ENCODE results near the gene TMEM145.

- TF ChIP-seq CTCF (conservative IDR thresholded peaks at IDR 0.05; ENCODE audit: low read length) (no peak), EZH2phosphoT487 (IDR thresholded peaks at IDR 0.05; ENCODE audit: borderline replicate concordance, low read depth, low read length) (no peak)
These were observed 42.6 kb upstream of the TMEM145 start for GRCh38 chr19:42270346-42271044.

Measured in OCI-LY7 (cell line).